ENCODE results near the gene MID1IP1. TPM values are rescaled to one million over a fixed set of nuclear protein-coding genes. Genes with fewer than 3 reads are reported as not detected.

MID1IP1 gene
- total and polyA plus RNA-seq, 2 of the 8 experiments (the other 6 are each of a cell fraction or from before 2014, with no cell fraction given): 118 to 128 TPM

DNA sequence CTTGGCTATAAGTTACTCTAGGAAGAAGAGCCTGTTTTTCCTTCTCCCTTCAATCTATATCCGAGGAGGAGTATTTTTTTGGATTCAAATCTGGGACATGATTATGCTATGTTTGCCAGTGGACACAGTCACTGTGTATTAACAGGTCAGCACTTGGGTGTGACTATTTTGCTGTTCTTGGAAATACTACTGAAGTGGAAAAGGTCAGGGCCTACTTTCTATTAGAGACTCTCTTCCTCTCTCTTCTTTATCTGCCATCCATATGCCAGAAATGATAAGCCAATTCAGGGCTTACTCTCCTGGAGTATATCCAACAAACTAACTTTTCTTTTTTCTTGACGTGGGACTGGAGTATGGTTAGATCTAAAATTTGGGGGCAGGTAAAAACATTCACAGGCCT lies 40.5 kb downstream of the MID1IP1 start:
- Histone ChIP-seq H3K4me2 (ENCODE audit: insufficient read depth in 1 of 2, low read depth in 2 of 2, low read length in 2 of 2) (no peak overlapping the region), H3K4ac (replicated peaks; ENCODE audit: insufficient read length, low read depth, low read length) (no peak overlapping the region), H2BK120ac (replicated peaks; ENCODE audit: low read depth, low read length) (no peak overlapping the region), H3K14ac (ENCODE audit: insufficient read length) (no peak overlapping the region), H4K20me1 (replicated peaks in 1 of 2; ENCODE audit: control insufficient read depth in 1 of 2, insufficient read depth in 2 of 2, low read length in 2 of 2) (no peaks in the 10 kb centered on the region), H3K18ac (ENCODE audit: extremely low read depth, low read length) (no peak overlapping the region), H3K23ac (ENCODE audit: insufficient read length) (no peak overlapping the region), H3K79me2 (ENCODE audit: control insufficient read depth in 1 of 2, insufficient read depth in 2 of 2, low read length in 2 of 2) (no peaks in the 10 kb centered on the region), H3K27ac (ENCODE audit: low read depth, low read length) (no peak overlapping the region), H2BK20ac (ENCODE audit: low read length) (no peak overlapping the region), H2BK12ac (ENCODE audit: low read depth, low read length) (no peak overlapping the region), H4K5ac (ENCODE audit: insufficient read length, low read depth, low read length) (no peak overlapping the region), H3K23me2 (ENCODE audit: low read depth, low read length) (no peaks in the 10 kb centered on the region), H3K9me3 (ENCODE audit: insufficient read depth in 2 of 2, low read depth in 1 of 2, low read length in 1 of 2) (no peaks in the 10 kb centered on the region), H2BK5ac (ENCODE audit: low read depth, low read length) (no peak overlapping the region), H4K8ac (ENCODE audit: extremely low read depth, insufficient read depth, low read length) (no peak overlapping the region), H2AFZ (ENCODE audit: low read length) (no peak overlapping the region), H3K4me3 (ENCODE audit: extremely low read depth in 1 of 4, insufficient read depth in 2 of 4, low read depth in 3 of 4, low read length in 4 of 4) (no peak overlapping the region), H3K36me3 (ENCODE audit: control insufficient read depth in 2 of 4, insufficient read depth in 4 of 4, low read length in 3 of 4) (no peaks in the 10 kb centered on the region), H3K56ac (replicated peaks; ENCODE audit: insufficient read length, low read depth, low read length) (no peak overlapping the region), H3K79me1 (ENCODE audit: low read depth, low read length) (no peaks in the 10 kb centered on the region), H3K9ac (replicated peaks in 1 of 4; ENCODE audit: extremely low read depth in 1 of 4, low read depth in 3 of 4, low read length in 3 of 4) (no peak overlapping the region), H3K27me3 (replicated peaks in 1 of 4; ENCODE audit: control insufficient read depth in 3 of 4, extremely low read depth in 1 of 4, insufficient read depth in 3 of 4, low read length in 3 of 4) (no peaks in the 10 kb centered on the region), H4K91ac (replicated peaks; ENCODE audit: insufficient read length, low read length) (no peak overlapping the region), H2AK5ac (ENCODE audit: low read depth, low read length) (no peak overlapping the region), H3K4me1 (replicated peaks in 1 of 4; ENCODE audit: control insufficient read depth in 3 of 4, insufficient read depth in 4 of 4, low read length in 3 of 4) (peaks cover 0 to 4% (median 0%) of the 10 kb centered on the region in 4 experiments; a peak in 1 of 7 replicates), H2BK15ac (ENCODE audit: low read length) (no peak overlapping the region)
- FAIRE-seq: no peak
- POLR2A ChIA-PET (ENCODE audit: partially characterized antibody): interaction anchor here (1.6 kb wide), 1 partner anchor 35 kb away, joined by 3 read pairs; no protein-coding TSS in a partner anchor
- no peak for DNase-seq (ENCODE audit: low read depth in 1 of 2, low spot score in 2 of 2)
- CTCF ChIA-PET (ENCODE audit: partially characterized antibody): no interaction called here
- WGBS, 2 experiments (ENCODE audit: extremely low coverage in 1 of 2, insufficient coverage in 1 of 2, insufficient read length in 1 of 2, insufficient replicate concordance in 2 of 2, low coverage in 1 of 2, low lambda C conversion rate in 2 of 2, missing lambda C conversion rate in 1 of 2): 81% methylated on average over 2 of the region's 2 CpGs; no CpG with 5 or more reads in 1 of the 2 experiments
- TF ChIP-seq POLR2A (IDR thresholded peaks at IDR 0.05; ENCODE audit: control extremely low read depth in 1 of 2, low read depth in 2 of 2, low read length in 2 of 2): no peak
- TF ChIP-seq SIRT6 (IDR thresholded peaks at IDR 0.05; ENCODE audit: low read length): no peak
- no peak for TF ChIP-seq CEBPB (IDR thresholded peaks at IDR 0.05; ENCODE audit: low read depth, low read length)
- TF ChIP-seq, protein P1, sequence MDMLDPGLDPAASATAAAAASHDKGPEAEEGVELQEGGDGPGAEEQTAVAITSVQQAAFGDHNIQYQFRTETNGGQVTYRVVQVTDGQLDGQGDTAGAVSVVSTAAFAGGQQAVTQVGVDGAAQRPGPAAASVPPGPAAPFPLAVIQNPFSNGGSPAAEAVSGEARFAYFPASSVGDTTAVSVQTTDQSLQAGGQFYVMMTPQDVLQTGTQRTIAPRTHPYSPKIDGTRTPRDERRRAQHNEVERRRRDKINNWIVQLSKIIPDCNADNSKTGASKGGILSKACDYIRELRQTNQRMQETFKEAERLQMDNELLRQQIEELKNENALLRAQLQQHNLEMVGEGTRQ (IDR thresholded peaks at IDR 0.05; ENCODE audit: low read length): no peak
- TF ChIP-seq, protein P2, sequence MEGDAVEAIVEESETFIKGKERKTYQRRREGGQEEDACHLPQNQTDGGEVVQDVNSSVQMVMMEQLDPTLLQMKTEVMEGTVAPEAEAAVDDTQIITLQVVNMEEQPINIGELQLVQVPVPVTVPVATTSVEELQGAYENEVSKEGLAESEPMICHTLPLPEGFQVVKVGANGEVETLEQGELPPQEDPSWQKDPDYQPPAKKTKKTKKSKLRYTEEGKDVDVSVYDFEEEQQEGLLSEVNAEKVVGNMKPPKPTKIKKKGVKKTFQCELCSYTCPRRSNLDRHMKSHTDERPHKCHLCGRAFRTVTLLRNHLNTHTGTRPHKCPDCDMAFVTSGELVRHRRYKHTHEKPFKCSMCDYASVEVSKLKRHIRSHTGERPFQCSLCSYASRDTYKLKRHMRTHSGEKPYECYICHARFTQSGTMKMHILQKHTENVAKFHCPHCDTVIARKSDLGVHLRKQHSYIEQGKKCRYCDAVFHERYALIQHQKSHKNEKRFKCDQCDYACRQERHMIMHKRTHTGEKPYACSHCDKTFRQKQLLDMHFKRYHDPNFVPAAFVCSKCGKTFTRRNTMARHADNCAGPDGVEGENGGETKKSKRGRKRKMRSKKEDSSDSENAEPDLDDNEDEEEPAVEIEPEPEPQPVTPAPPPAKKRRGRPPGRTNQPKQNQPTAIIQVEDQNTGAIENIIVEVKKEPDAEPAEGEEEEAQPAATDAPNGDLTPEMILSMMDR (IDR thresholded peaks at IDR 0.05; ENCODE audit: control extremely low read depth in 1 of 3, insufficient read depth in 1 of 3, low read depth in 1 of 3, low read length in 3 of 3): no peak
- no peak for TF ChIP-seq BACH1 (IDR thresholded peaks at IDR 0.05; ENCODE audit: low read length)
- TF ChIP-seq TAF1 (IDR thresholded peaks at IDR 0.05; ENCODE audit: low read depth, low read length): no peak
- TF ChIP-seq YY1 (IDR thresholded peaks at IDR 0.05; ENCODE audit: low read depth, low read length): no peak
- TF ChIP-seq BRCA1 (IDR thresholded peaks at IDR 0.05; ENCODE audit: low read depth, low read length): no peak
- no peak for TF ChIP-seq FOSL1 (IDR thresholded peaks at IDR 0.05; ENCODE audit: insufficient read depth, low read depth, low read length)
- TF ChIP-seq HDAC6 (IDR thresholded peaks at IDR 0.05; ENCODE audit: low read depth, low read length): no peak
- TF ChIP-seq RBBP5 (IDR thresholded peaks at IDR 0.05; ENCODE audit: borderline replicate concordance, low read depth, low read length): no peak
- no peak for TF ChIP-seq EGR1 (IDR thresholded peaks at IDR 0.05; ENCODE audit: borderline replicate concordance, low read depth, low read length)
